ENCODE data around the gene LRRC41.

GRCh38 chr1:46295306-46295705 lies 8.1 kb downstream of the LRRC41 start:
- TF ChIP-seq CTCF (conservative IDR thresholded peaks at IDR 0.05 in 1 of 2, IDR thresholded peaks at IDR 0.05 in 1 of 2; ENCODE audit: low read depth in 1 of 2, low read length in 2 of 2) (no peak), EZH2 (IDR thresholded peaks at IDR 0.05; ENCODE audit: low read length, missing control alignments) (no peak)
